Measurements from ENCODE around the gene AREL1.
"Not testable (repeated sequence)": the region's sequence is repeated elsewhere in the genome, so short reads cannot be mapped to it uniquely, and the experiment has no call there.

Gene AREL1, protein sequence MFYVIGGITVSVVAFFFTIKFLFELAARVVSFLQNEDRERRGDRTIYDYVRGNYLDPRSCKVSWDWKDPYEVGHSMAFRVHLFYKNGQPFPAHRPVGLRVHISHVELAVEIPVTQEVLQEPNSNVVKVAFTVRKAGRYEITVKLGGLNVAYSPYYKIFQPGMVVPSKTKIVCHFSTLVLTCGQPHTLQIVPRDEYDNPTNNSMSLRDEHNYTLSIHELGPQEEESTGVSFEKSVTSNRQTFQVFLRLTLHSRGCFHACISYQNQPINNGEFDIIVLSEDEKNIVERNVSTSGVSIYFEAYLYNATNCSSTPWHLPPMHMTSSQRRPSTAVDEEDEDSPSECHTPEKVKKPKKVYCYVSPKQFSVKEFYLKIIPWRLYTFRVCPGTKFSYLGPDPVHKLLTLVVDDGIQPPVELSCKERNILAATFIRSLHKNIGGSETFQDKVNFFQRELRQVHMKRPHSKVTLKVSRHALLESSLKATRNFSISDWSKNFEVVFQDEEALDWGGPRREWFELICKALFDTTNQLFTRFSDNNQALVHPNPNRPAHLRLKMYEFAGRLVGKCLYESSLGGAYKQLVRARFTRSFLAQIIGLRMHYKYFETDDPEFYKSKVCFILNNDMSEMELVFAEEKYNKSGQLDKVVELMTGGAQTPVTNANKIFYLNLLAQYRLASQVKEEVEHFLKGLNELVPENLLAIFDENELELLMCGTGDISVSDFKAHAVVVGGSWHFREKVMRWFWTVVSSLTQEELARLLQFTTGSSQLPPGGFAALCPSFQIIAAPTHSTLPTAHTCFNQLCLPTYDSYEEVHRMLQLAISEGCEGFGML

GRCh38 chr14:74712499-74713394 lies at the start of gene AREL1, which contains the start of gene FCF1:
AREL1 (minus strand) TSS chr14:74713080; CDS start chr14:74685615, 27,465 bp downstream.
FCF1 (plus strand) TSS chr14:74713144; CDS start chr14:74713198, 54 bp downstream.
- DNase-seq, result no peak

DNA sequence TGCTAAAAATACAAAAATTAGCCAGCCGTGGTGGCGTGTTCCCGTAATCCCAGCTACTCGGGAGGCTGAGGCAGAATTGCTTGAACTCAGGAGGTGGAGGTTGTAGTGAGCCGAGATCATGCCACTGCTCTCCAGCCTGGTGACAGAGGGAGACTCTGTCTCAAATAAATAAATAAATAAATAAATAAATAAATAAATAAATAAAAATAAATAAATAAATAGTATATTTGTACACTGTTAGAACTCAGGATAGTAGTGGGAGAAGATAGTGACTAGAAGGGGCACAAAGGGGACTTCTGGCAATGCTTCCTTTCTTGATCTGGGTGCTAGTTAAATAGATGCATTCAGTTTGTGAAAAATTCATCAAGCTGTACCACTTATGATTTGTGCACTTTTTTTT lies 45.6 kb upstream of the AREL1 start:
- DNase-seq, result not testable (repeated sequence)

DNA sequence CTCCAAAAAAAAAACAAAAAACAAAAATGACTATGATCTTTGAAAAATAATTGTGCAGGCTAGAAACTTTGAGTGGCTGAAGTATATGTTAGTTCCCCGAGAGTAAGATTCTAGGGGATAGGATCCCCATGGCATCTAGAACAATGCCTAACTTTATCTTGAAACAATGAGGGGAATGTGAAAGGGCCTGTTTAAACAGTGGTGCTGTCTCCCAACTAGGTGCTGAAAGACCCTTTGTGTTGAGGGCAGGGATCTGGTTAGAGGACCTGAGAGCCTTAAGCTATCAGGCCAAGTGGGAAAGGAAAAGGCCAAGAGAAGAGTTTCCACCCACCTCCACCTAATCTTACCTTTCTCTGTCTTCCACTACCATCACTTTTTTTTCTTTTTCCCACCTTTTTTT lies 43.4 kb upstream of the AREL1 start:
- no peak for DNase-seq

GRCh38 chr14:74754899-74755298 lies 42.0 kb upstream of the AREL1 start:
- no peak for DNase-seq

DNA sequence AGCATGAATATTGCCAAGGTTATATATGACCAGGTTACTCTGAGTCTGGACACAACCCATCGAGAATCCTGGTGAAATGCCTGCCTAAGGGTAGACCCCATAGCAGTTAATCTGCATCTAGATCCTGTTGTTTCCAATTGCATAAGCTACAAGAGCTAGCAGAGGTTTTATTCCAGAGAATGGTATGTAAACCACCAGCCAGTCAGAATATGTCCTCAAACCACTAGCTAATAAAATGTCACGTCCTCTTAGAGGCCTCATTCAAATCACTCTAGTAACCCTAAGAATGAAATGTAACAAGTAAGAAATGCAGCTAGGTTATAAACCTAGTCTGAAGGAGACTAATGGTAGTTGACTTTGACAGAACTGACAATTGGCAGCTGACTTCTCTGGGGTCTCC lies 41.3 kb upstream of the AREL1 start:
- DNase-seq, result no peak

GRCh38 chr14:74747237-74747636 lies 34.4 kb upstream of the AREL1 start:
- no peak for DNase-seq

DNA sequence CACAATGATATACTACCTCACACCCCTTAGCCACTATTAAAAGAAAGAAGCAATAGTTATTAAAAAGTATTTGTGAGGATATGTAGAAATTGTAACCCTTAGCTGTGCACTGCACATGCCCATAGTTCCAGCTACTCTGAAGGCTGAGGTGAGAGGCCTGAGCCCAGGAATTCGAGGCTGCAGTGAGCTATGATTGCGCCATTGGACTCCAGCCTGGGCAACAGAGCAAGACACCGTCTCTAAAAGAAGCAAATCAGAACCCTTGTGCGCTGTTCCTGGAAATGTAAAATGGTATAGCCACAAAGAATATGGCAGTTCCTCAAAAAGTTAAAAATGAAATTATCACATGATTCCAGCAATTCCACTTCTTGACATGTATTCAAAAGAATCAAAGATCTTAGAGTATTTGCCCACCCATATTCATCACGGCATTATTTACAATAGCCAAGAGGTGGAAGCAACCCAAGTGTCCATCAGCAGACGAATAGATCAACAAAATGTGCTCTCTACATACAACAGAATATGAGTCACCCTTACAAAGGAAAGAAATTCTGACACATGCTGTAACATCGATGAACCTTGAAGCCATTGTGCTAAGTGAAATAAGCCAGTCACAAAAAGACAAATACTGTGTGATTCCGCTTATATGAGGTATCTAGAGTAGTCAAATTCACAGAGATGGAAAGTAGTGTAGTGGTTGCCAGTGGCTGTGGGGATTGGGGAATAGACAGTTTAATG lies 26.6 kb upstream of the AREL1 start:
- DNase-seq, result no peak

DNA sequence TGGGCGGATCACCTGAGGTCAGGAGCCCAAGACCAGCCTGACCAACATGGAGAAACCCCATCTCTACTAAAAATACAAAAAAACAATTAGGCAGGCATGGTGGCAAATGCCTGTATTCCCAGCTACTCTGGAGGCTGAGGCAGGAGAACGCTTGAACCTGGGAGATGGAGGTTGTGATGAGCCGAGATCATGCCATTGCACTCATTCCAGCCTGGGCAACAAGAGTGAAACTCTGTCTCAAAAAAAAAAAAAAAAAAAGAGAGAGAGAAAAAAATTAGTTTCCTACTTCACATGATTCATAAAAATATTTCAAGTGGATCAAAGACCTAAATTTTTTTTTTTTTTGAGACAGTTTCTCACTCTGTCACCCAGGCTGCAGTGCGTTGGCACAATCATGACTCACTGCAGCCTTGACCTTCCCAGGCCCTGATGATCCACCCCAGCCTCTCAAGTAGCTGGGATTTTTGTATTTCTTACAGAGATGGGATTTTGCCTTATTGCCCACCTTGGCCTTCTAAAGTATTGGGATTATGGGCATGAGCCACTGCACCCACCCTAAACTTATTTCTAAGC lies 25.0 kb upstream of the AREL1 start:
- DNase-seq, result no peak

DNA sequence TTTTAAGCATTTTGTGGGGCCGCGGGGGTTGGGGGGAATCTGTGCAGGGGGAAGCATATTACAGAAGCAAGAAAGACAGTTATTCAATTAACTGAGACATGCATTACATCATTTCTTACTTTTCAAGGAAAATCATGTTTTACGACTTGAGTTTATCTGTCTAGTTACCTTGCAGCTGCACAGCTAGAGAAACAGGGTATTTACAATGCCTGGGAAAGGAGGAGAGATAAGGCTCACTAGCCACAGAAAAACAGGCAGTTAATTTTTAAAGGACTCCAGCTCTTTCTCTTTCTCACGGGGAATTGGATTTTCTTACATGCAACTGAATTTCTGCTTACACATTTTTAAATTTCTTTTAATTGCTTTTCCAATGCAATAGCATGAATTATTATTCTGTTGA lies 22.2 kb upstream of the AREL1 start:
- no peak for DNase-seq

DNA sequence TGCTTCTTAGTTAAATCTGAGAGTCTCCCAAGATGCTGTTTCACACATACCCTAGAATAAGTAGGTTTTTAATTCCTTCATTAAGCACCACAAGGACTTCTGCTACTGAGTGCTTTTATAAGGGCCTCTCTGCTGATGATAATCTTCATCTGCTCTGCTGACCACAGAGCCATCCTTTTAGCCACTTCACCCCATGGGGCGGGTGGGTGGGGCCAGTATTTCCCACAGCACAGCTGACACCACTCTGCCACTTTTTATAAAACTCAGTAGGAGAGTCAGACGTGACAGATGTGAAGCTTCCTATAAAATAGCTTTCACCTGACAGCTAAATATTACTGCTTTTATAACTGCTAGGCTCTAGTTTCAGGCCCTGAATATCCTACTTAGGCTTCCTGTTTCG lies 20.3 kb upstream of the AREL1 start:
- no peak for DNase-seq

- no peak for DNase-seq
These were observed 19.5 kb upstream of the AREL1 start for GRCh38 chr14:74732387-74732786.

- no peak for DNase-seq
These were observed 10.3 kb upstream of the AREL1 start for GRCh38 chr14:74723134-74723533.

- DNase-seq, result no peak
These were observed 7.6 kb upstream of the AREL1 start for GRCh38 chr14:74720526-74720925.

DNA sequence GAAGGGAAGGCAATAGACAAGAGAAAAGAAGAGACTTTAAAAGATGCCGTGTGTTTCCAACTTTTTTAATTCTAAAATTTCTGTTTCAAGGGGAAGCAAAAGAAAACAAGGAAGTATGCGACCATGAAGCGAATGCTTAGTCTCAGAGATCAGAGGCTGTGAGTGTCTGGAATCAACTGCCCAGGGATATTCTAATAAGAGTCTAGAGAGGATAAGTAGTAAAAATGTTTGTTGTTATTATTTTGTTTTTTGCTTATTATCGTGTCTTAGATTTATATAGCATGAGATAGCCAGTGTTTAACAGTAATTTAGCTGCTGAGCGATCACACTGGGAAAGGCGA lies 485 bp upstream of the AREL1 start:
- DNase-seq, result no peak

DNA sequence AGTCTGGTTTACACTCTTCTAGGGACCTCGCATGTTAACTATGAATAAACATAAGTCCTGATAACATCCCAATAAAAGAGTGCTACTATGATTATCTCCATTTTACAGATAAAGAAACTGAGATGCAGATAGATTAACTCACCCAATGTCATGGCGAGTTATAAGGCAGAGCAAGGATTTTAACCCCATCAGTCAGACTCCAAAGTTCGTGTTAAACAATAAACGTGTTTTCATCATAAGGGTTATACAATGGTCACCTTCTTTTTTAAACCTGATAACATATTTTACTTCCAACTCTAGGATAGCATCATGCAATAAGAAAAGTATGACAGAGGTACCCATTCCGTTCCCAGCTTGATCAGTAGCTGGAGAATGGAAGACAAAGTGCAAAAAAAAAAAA lies 1.2 kb downstream of the AREL1 start:
- DNase-seq, result no peak

DNA sequence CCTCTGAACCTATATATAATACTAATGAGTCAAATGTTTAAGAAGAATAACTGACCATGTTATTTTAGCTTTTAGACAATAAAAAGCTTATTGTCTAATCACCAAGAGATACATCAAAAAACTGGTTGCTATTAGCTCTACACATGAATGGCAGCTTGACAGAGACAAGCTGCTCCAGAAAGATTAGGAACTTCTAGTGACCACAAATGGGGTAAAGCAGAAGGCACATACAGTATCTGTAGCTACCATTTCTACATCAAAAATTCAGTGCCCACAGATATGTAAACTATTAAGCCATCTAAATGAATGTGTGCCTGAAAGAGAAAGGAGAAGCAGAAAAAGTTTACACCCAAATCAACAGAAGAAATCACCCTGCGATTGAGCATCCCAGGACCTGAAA lies 2.4 kb downstream of the AREL1 start:
- no peak for DNase-seq

- no peak for DNase-seq
These were observed 7.0 kb downstream of the AREL1 start for GRCh38 chr14:74705613-74706500.

DNA sequence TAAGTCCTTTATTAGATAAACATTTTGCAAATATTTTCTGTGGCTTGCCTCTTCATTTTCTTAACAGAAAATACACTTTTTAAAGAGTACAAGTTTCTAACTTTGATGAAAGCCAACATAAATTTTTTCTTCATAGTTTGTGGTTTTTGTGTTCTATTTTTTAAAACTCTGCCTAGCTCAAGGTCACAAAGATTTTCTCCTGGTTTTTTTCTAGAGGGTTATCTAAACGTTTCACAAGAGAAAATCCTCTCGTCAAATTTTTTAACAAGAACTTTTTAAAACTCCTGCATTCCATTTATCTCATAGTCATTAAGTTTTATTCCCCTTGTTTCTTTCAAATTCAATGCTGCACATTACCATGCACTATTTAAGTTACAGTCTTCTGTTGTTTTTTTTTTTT lies 8.2 kb downstream of the AREL1 start:
- no peak for DNase-seq

- DNase-seq, result no peak
These were observed 9.8 kb downstream of the AREL1 start for GRCh38 chr14:74703043-74703442.

DNA sequence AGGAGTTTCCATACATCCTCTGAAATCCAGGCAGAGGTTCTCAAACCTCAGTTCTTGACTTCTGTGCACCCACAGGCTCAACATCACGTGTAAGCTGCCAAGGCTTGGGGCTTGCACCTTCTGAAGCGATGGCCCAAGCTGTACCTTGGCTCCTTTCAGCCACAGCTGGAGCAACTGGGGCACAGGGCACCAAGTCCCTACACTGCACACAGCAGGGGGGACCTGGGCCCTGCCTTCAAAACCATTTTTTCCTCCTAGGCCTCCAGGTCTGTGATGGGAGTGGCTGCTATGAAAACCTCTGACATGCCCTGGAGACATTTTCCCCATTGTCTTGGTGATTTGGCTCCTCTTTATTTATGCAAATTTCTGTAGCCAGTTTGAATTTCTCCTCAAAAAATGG lies 10.6 kb downstream of the AREL1 start:
- no peak for DNase-seq

- DNase-seq, result no peak
These were observed 14.4 kb downstream of the AREL1 start for GRCh38 chr14:74698465-74698864.

Measured in NCI-H1092 treated with DMSO at 0.1 percent for 48 hours (cell line).